HEK293 (cell line): ENCODE data around the gene MAPKAPK3.

Experiments used
- CTCF ChIP-seq: fragments of 450-650 bp; formaldehyde crosslinking; IDR thresholded peaks from 2 replicates; pipeline ENCODE4 v1.5.1; 2016; ENCODE audit warnings: missing biosample characterization, missing genetic modification characterization
- SETDB1 ChIP-seq: IDR thresholded peaks from one replicate; pipeline ENCODE4 v1.6.1; 2017; ENCODE audit warnings: mild to moderate bottlenecking, low read length, moderate library complexity, mixed read lengths; ENCODE audit not compliant: insufficient read length
- WT1 ChIP-seq: fragments of 450-650 bp; formaldehyde crosslinking; IDR thresholded peaks from 2 replicates; pipeline ENCODE4 v1.5.1; 2016; ENCODE audit warnings: missing biosample characterization, missing genetic modification characterization
- ZNF324 ChIP-seq: fragments of 450-650 bp; formaldehyde crosslinking; IDR thresholded peaks from 2 replicates; pipeline ENCODE4 v1.5.1; 2016; ENCODE audit warnings: missing biosample characterization, missing genetic modification characterization
- ZNF416 ChIP-seq: fragments of 450-650 bp; formaldehyde crosslinking; IDR thresholded peaks from 2 replicates; pipeline ENCODE4 v1.5.1; 2016; ENCODE audit warnings: missing biosample characterization, missing genetic modification characterization
- ZNF658 ChIP-seq: fragments of 450-650 bp; formaldehyde crosslinking; IDR thresholded peaks from 2 replicates; pipeline ENCODE4; 2016; ENCODE audit warnings: missing biosample characterization, missing genetic modification characterization

GRCh38 chr3:50604110-50604621 is 12.8 kb upstream of the MAPKAPK3 start:
- TF ChIP-seq ZNF416 (tag by site-specific recombination) (no peak), WT1 (tag by site-specific recombination) (no peak), CTCF (tag by site-specific recombination) (no peak), ZNF658 (tag by site-specific recombination) (no peak), ZNF324 (tag by site-specific recombination) (no peak), SETDB1 (no peak)
